Neural cell (in vitro differentiated cells): ENCODE data around the gene MRPL21. TPM values are rescaled to one million over a fixed set of nuclear protein-coding genes. Genes with fewer than 3 reads are reported as not detected.

Source experiments
- H2AFZ ChIP-seq: fragments of 200-600, 300-800 bp; sonication (generic), shearing (Covaris generic); 2 replicates; pipeline ENCODE4 v1.6.0; 2014; ENCODE audit warnings: low read depth, mild to moderate bottlenecking, antibody characterized with exemption, low read length, moderate library complexity
- H3F3A ChIP-seq: fragments of 200-600 bp; shearing (Covaris generic); 2 replicates; pipeline ENCODE4 v1.6.1; 2016; ENCODE audit warnings: mild to moderate bottlenecking, moderate library complexity, mixed read lengths, antibody characterized with exemption, low read length; ENCODE audit not compliant: insufficient read depth, poor library complexity, severe bottlenecking
- H3K27ac ChIP-seq: fragments of 200-600, 300-800 bp; sonication (generic), shearing (Covaris generic); 2 replicates; pipeline ENCODE4 v1.5.1; 2014; ENCODE audit warnings: mild to moderate bottlenecking, low read length, moderate library complexity
- H3K27me3 ChIP-seq: fragments of 300-800, 200-600 bp; sonication (generic), shearing (Covaris generic); 2 replicates; pipeline ENCODE4 v1.6.0; 2014; ENCODE audit warnings: mild to moderate bottlenecking, low read depth, low read length, moderate library complexity; ENCODE audit not compliant: insufficient read depth
- H3K36me3 ChIP-seq: fragments of 300-800, 200-600 bp; sonication (generic), shearing (Covaris generic); 2 replicates; pipeline ENCODE4 v1.5.1; 2014; ENCODE audit warnings: mild to moderate bottlenecking, antibody characterized with exemption, low read length, moderate library complexity; ENCODE audit not compliant: insufficient read depth
- H3K4me2 ChIP-seq: fragments of 300-800, 200-600 bp; sonication (generic), shearing (Covaris generic); 2 replicates; pipeline ENCODE4 v1.6.0; 2014; ENCODE audit warnings: mild to moderate bottlenecking, low read length
- H3K4me3 ChIP-seq: fragments of 300-800, 200-600 bp; sonication (generic), shearing (Covaris generic); 2 replicates; pipeline ENCODE4 v1.5.1; 2014; ENCODE audit warnings: mild to moderate bottlenecking, low read length, moderate library complexity
- H3K79me2 ChIP-seq: fragments of 200-600 bp; shearing (Covaris generic); replicated peaks from 2 replicates; pipeline ENCODE4 v1.6.0; 2014; ENCODE audit warnings: mild to moderate bottlenecking, low read length, moderate library complexity; ENCODE audit not compliant: insufficient read depth
- H3K9ac ChIP-seq: fragments of 300-800, 200-600 bp; sonication (generic), shearing (Covaris generic); 2 replicates; pipeline ENCODE4 v1.6.1; 2016; ENCODE audit warnings: mild to moderate bottlenecking, low read length, mixed read lengths
- H3K9me2 ChIP-seq: fragments of 200-600 bp; shearing (Covaris generic); 2 replicates; pipeline ENCODE4 v1.6.1; 2016; ENCODE audit warnings: mild to moderate bottlenecking, low read length, mixed read lengths; ENCODE audit not compliant: insufficient read depth
- H3K9me3 ChIP-seq: fragments of 200-600, 300-800 bp; sonication (generic), shearing (Covaris generic); 2 replicates; pipeline ENCODE4 v1.6.1; 2016; ENCODE audit warnings: mild to moderate bottlenecking, mixed run types, low read length, moderate library complexity, mixed read lengths
- H4K20me1 ChIP-seq: fragments of 200-600 bp; shearing (Covaris generic); 2 replicates; pipeline ENCODE4 v1.6.1; 2016; ENCODE audit warnings: mild to moderate bottlenecking, mixed run types; ENCODE audit not compliant: insufficient read depth
- CTCF ChIP-seq: fragments of 450-650 bp; IDR thresholded peaks from 2 replicates; pipeline ENCODE4 v1.5.1; 2014; ENCODE audit warnings: antibody characterized with exemption, mild to moderate bottlenecking, moderate library complexity; ENCODE audit not compliant: poor library complexity, severe bottlenecking
- EP300 ChIP-seq: fragments of 450-650 bp; conservative IDR thresholded peaks from 2 replicates; pipeline ENCODE4 v1.6.1; 2014; ENCODE audit warnings: antibody characterized with exemption, mild to moderate bottlenecking, moderate library complexity; ENCODE audit not compliant: poor library complexity, severe bottlenecking
- EZH2 ChIP-seq: fragments of 200-600, 300-800 bp; shearing (Covaris generic), sonication (generic); IDR thresholded peaks from 2 replicates; pipeline ENCODE4 v1.6.1; 2014; ENCODE audit warnings: antibody characterized with exemption, low read length, borderline replicate concordance, mild to moderate bottlenecking; ENCODE audit not compliant: insufficient read depth, poor library complexity, severe bottlenecking
- MXI1 ChIP-seq: fragments of 450-650 bp; conservative IDR thresholded peaks from 2 replicates; pipeline ENCODE4 v1.6.1; 2014; ENCODE audit warnings: antibody characterized with exemption, mild to moderate bottlenecking; ENCODE audit not compliant: poor library complexity, severe bottlenecking
- POLR2AphosphoS5 ChIP-seq: IDR thresholded peaks from 2 replicates; pipeline ENCODE4 v1.6.1; 2012
- RAD21 ChIP-seq: fragments of 450-650 bp; conservative IDR thresholded peaks from 2 replicates; pipeline ENCODE4 v1.6.1; 2014; ENCODE audit warnings: antibody characterized with exemption, mild to moderate bottlenecking, moderate library complexity
- SMC3 ChIP-seq: fragments of 450-650 bp; conservative IDR thresholded peaks from 2 replicates; pipeline ENCODE4 v1.6.1; 2014; ENCODE audit warnings: antibody characterized with exemption, mild to moderate bottlenecking, moderate library complexity; ENCODE audit not compliant: poor library complexity
- TAF1 ChIP-seq: IDR thresholded peaks from 2 replicates; pipeline ENCODE4 v1.6.1; 2012; ENCODE audit warnings: low read depth
- polyA minus RNA-seq: library from RNA; depleted of rRNA, polyadenylated mRNA; stranded (reverse); fragments of >200 nt; gene quantifications from 2 replicates; pipeline ENCODE4 v1.2.3, GENCODE V29; 2014
- polyA plus RNA-seq: library from polyadenylated mRNA; depleted of rRNA; stranded (reverse); fragments of >200 nt; gene quantifications from 2 replicates; pipeline ENCODE4 v1.2.3, GENCODE V29; 2014
- TF ChIP-seq, protein P1 (sequence below): IDR thresholded peaks from 2 replicates; pipeline ENCODE4 v1.6.1; 2012; ENCODE audit warnings: borderline replicate concordance

The MRPL21 gene
- polyA plus RNA-seq (137 and 139 TPM in 2 replicates), polyA minus RNA-seq (34.3 and 38.3 TPM in 2 replicates)

- peak within 1 kb of the TSS; percentile 68 for H3K27ac ChIP-seq
- peak within 1 kb of the TSS; percentile 87 for H3K4me3 ChIP-seq
- H3F3A ChIP-seq, result no peaks in the 10 kb centered on the region
- H2AFZ ChIP-seq, result peak within 1 kb of the TSS; percentile 79
- H3K9me3 ChIP-seq, result no peaks in the 10 kb centered on the region
- H3K4me2 ChIP-seq, result peak within 1 kb of the TSS; percentile 95
- peaks cover 32% of the 10 kb centered on the region for H3K79me2 ChIP-seq
- H3K9ac ChIP-seq, result peak within 1 kb of the TSS; percentile 88
- TF ChIP-seq TAF1 (peak; percentile 85), CTCF (peak; percentile 19), EZH2 (no peak), POLR2AphosphoS5 (peak; percentile 99), RAD21 (peak; percentile 59), SMC3 (peak; percentile 66), MXI1 (peak; percentile 92), EP300 (no peak)
- TF ChIP-seq, protein P1, sequence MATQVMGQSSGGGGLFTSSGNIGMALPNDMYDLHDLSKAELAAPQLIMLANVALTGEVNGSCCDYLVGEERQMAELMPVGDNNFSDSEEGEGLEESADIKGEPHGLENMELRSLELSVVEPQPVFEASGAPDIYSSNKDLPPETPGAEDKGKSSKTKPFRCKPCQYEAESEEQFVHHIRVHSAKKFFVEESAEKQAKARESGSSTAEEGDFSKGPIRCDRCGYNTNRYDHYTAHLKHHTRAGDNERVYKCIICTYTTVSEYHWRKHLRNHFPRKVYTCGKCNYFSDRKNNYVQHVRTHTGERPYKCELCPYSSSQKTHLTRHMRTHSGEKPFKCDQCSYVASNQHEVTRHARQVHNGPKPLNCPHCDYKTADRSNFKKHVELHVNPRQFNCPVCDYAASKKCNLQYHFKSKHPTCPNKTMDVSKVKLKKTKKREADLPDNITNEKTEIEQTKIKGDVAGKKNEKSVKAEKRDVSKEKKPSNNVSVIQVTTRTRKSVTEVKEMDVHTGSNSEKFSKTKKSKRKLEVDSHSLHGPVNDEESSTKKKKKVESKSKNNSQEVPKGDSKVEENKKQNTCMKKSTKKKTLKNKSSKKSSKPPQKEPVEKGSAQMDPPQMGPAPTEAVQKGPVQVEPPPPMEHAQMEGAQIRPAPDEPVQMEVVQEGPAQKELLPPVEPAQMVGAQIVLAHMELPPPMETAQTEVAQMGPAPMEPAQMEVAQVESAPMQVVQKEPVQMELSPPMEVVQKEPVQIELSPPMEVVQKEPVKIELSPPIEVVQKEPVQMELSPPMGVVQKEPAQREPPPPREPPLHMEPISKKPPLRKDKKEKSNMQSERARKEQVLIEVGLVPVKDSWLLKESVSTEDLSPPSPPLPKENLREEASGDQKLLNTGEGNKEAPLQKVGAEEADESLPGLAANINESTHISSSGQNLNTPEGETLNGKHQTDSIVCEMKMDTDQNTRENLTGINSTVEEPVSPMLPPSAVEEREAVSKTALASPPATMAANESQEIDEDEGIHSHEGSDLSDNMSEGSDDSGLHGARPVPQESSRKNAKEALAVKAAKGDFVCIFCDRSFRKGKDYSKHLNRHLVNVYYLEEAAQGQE, result peak; percentile 78
- no peaks in the 10 kb centered on the region for H3K36me3 ChIP-seq
- no peaks in the 10 kb centered on the region for H3K27me3 ChIP-seq
- H3K9me2 ChIP-seq, result no peaks in the 10 kb centered on the region
- no peaks in the 10 kb centered on the region for H4K20me1 ChIP-seq
These were observed at the start of gene MRPL21, which contains the start of gene IGHMBP2 for GRCh38 chr11:68903288-68904247. Gene MRPL21, minus strand, starts transcription at chr11:68903832. Its CDS starts 22 bp downstream, at chr11:68903810. Gene IGHMBP2, plus strand, starts transcription at chr11:68903891. Its CDS starts 62 bp downstream, at chr11:68903953.

GRCh38 chr11:68950762-68951161 lies 47.1 kb upstream of the MRPL21 start:
- no peak for TF ChIP-seq EP300
- no peak for TF ChIP-seq TAF1
- no peak for TF ChIP-seq RAD21
- TF ChIP-seq SMC3, result no peak
- no peak for TF ChIP-seq EZH2
- TF ChIP-seq MXI1, result no peak
- no peak for TF ChIP-seq CTCF
- TF ChIP-seq, protein P1, result no peak
- TF ChIP-seq POLR2AphosphoS5, result no peak
- Histone ChIP-seq H3F3A (no peaks in the 10 kb centered on the region), H3K27me3 (no peaks in the 10 kb centered on the region), H3K9ac (no peak overlapping the region), H4K20me1 (no peaks in the 10 kb centered on the region), H3K4me2 (no peak overlapping the region), H2AFZ (no peak overlapping the region), H3K27ac (no peak overlapping the region), H3K9me2 (no peaks in the 10 kb centered on the region), H3K9me3 (no peaks in the 10 kb centered on the region), H3K79me2 (no peaks in the 10 kb centered on the region), H3K36me3 (no peaks in the 10 kb centered on the region), H3K4me3 (no peak overlapping the region)
